H54 (cell line): ENCODE data around the gene AKAP9.
"Not testable (repeated sequence)": the region's sequence is repeated elsewhere in the genome, so short reads cannot be mapped to it uniquely, and the experiment has no call there.

Experiments
- DNase-seq: peaks from one replicate; pipeline ENCODE4 v3.0.0; 2011; ENCODE audit warnings: low spot score, mixed read lengths; ENCODE audit not compliant: insufficient read length
- FAIRE-seq: peaks from 3 replicates; lab custom pipeline; 2011; peaks lifted over from hg19 to GRCh38; lab: Jason Lieb, UNC
- POLR2A ChIP-seq: IDR thresholded peaks from 2 replicates; pipeline ENCODE4 v1.6.1; 2011; ENCODE audit warnings: low read depth, mild to moderate bottlenecking, low read length

The AKAP9 gene

DNA sequence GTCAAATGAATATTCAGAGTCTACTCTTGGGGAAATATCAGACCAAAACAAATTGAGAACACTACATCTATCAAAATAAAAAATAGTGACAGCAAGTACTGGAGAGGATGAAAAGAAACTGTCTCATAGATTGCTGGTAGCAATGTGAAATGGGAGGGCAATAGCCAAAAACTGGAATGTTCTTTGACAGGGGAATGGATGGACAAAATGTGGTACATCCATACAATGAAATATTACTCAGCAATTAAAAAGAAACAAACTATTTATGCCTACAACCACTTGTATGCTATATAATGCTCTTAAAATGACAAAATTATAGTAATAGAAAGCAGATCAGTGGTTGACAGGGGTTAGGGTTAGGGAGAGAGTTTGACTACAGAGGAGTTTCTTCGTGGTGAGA is 147.6 kb downstream of the AKAP9 start:
- no peak for TF ChIP-seq POLR2A
- DNase-seq (no peak), FAIRE-seq (no peak)

DNA sequence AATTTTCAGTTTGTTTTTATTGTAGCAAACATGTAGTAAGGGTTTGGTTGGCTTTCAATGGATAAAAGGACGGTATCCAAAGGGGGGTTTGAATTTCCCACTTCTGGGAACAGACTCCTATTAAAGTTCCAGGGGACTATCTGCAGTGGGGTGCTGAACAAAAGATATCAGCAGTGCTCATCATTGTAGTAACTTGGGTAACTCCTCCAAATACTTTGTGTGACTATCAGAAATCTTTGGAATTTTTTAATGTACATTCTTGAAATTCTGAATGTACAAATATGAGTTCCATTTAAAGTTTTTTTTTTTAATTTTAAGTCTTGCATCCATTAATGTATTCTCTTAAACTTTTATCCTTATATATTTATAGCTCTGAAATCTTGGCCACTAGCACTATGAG is 151.5 kb downstream of the AKAP9 start:
- no peak for DNase-seq
- TF ChIP-seq POLR2A = no peak
- no peak for FAIRE-seq

DNA sequence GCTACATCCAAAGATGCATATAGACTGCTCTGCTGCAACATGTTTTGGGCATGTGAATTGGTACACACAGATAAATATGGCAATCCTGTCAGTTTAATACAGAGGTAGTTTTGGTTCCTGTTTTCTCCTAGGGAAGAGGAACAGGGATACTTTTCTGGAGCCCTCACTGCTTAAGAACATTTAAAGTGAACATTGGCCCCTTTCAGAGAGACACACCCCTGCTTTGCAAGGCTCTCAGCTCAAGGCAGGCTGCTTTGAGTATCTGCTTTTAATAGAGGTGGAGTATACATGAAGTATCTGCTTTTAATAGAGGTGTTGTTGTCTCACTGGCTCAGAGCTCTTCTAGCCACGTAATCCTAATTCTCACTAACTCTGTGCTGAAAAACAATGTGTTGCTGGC is 154.7 kb downstream of the AKAP9 start:
- DNase-seq (no peak), FAIRE-seq (no peak)
- TF ChIP-seq POLR2A = no peak

DNA sequence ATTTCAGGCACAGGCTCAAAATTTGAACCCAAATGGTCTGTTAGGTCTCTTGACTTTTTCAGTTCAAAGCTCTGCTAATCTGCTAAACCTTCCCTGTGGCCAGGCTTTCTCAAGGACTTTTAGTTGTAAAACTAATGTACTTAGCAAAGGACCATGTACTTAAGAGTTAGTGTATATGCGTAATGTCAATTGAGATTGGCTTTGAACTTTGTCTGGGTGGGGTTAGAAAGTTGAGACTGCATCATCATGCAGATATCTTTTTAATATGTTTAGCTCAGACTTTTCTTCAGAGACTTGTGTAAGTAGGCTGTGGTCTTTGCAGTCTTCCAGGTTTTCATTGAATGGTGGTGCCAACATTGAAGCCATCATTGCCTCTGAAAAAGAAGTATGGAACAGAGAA is 159.9 kb downstream of the AKAP9 start:
- FAIRE-seq = no peak
- no peak for TF ChIP-seq POLR2A
- no peak for DNase-seq

GRCh38 chr7:92102862-92103261 is 162.2 kb downstream of the AKAP9 start:
- peak; percentile 17 for DNase-seq
- not testable (repeated sequence) for FAIRE-seq

DNA sequence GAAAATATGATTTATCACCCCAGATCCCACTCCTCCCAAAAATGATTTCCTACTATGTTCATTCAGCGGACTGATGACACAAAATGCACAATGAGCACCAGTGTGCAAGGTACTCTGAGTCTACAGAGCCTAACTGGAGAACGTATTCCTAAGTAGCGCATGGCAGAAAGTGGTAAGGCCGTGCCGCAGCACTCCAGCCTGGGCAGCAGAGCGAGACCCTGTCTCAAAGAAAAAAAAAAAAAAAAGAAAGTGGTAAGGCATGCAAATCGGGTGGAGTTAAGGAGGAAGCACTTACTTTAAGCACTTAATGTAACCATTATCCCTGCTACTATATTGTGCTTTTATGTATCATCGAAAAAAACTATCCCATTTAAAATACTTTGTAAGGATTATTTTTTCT is 168.2 kb downstream of the AKAP9 start:
- DNase-seq (no peak), FAIRE-seq (no peak)
- TF ChIP-seq POLR2A = no peak

- DNase-seq (no peak), FAIRE-seq (peak; percentile 65)
- no peak for TF ChIP-seq POLR2A
These were observed 170.2 kb downstream of the AKAP9 start for GRCh38 chr7:92110857-92111256.

- DNase-seq (no peak), FAIRE-seq (no peak)
- no peak for TF ChIP-seq POLR2A
These were observed 175.2 kb downstream of the AKAP9 start for GRCh38 chr7:92115821-92116220.

DNA sequence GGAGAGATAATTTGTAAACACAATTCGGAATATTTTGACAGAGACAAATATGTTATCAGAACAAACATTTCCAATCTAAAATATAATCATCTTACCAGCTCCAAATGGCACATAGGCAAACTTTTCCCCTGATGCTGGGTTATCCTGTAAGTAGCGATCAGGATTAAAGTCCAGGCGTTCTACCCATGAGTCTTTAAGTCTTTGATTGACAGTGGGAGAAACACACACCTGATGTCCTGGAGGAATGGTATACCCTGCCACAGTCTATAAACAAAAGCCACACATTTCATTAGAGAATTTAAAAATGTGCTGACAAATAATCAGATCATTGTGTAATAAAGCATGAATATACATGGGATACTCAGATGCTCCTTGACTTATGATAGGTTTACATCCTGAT is 176.3 kb downstream of the AKAP9 start:
- no peak for TF ChIP-seq POLR2A
- FAIRE-seq (no peak), DNase-seq (no peak)

GRCh38 chr7:92119213-92119759 is 178.6 kb downstream of the AKAP9 start:
- TF ChIP-seq POLR2A = no peak
- DNase-seq = no peak
- FAIRE-seq = no peak

DNA sequence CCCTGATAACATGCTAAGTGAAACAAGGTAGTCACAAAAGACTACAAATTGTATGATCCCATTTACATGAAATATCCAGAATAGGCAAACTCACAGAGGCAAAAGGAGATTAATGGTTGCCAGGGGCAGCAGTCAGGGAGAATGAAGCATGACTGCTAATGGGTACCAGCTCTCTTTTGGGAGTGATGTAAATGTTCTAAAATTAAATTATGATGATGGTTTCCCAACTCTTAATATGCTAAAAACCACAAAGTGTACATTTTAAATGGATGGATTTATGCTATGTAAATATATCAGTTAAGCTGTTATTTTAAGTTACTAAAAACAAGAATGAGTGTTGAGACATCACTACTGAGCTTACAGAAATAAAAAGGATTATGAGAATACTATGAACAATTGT is 181.0 kb downstream of the AKAP9 start:
- no peak for FAIRE-seq
- DNase-seq = no peak
- TF ChIP-seq POLR2A = no peak

DNA sequence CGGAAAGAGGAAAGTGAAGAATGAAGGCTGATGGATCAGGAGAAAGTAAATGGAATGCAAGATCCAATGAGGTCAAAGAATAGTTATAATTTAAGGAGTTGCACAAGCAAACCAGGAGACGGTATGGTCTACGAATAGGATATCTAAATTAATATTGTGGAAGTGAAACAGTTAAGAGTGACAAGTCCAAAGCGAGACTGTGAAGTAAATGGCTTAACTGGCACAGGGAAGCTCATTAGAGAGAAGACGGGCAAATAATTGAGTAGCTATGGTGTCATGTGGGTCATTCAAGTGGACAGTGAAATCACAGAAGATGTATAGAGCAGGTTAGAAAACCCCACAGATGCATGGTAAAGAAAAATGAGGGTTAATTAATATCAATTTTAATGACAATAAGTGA is 190.4 kb downstream of the AKAP9 start:
- FAIRE-seq (no peak), DNase-seq (no peak)

GRCh38 chr7:92131764-92132330 is 191.2 kb downstream of the AKAP9 start:
- no peak for DNase-seq
- no peak for FAIRE-seq
- no peak for TF ChIP-seq POLR2A

More for the DNA sequence above, 190.4 kb downstream of the AKAP9 start:
- TF ChIP-seq POLR2A = no peak

DNA sequence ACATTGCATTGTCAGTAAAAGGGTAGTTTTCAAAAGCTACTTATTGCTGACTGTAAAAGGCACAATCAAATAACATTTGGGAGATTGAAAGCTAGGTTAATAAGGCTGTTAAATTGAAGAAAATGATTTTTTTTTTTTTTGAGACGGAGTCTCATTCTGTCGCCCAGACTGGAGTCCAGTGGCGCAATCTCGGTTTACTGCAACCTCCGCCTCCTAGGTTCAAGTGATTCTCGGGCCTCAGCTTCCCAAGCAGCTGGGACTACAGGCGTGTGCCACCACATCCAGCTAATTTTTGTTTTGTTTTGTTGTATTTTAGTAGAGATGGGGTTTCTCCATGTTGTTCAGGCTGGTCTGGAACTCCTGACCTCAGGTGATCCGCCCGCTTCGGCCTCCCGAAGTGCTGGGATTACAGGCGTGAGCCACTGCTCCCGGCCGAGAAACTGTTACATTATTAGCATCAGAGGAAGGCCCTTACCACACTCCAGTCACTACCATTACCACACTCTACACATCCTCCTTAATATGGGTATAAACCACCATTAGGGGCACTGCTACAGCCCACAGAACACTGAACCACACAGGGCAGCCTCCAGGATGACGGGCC is 192.6 kb downstream of the AKAP9 start:
- no peak for DNase-seq

DNA sequence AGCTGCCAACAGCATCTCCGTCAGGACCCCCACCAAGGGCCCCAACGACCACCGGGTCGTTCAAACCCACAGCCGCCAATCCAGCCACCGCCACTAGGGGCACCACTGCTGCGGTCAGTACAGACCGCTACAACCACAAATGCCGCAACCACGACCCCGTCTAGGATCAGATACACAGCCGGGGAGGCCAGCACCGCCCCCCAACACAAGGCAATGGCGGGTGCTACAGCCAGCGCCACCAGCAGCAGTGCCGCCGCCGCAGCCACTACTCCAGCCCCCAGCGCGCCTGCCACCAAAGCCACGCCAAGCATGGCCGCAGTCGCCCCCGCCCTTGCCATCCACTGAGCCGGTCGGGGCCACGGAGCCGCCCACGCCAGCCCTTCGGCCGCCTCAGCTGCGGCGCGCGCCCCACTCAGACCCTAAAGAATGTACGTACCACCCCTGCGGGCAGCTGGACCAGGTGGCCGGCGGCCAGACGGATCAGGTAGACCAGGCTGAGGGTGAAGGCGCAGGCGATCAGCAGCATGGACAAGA is 193.1 kb downstream of the AKAP9 start:
- FAIRE-seq = no peak
- DNase-seq = peak; percentile 59
- TF ChIP-seq POLR2A = no peak; the same call in 1 of the 2 replicates

More for the DNA sequence above, 192.6 kb downstream of the AKAP9 start:
- no peak for TF ChIP-seq POLR2A
- no peak for FAIRE-seq
